Right forelimb (tissue), 1 donor: ENCODE measurements around the gene BMPR1A.

Source experiments
- DNase-seq: peaks from one replicate; pipeline ENCODE4 v3.0.0-alpha.2; 2018

The BMPR1A gene

GRCh38 chr10:86958901-86959736 lies 202.7 kb downstream of the BMPR1A start:
- no peak for DNase-seq

GRCh38 chr10:86959737-86960002 lies 203.3 kb downstream of the BMPR1A start:
- DNase-seq = no peak

GRCh38 chr10:86960003-86960862 lies 203.8 kb downstream of the BMPR1A start:
- DNase-seq = no peak

- no peak for DNase-seq
Observed at GRCh38 chr10:86960863-86961434, 204.5 kb downstream of the BMPR1A start.

GRCh38 chr10:86961481-86962091 lies 205.2 kb downstream of the BMPR1A start:
- DNase-seq = no peak

- DNase-seq = peak; percentile 43
Observed at GRCh38 chr10:86962136-86962980, 205.9 kb downstream of the BMPR1A start.

- DNase-seq = no peak
Observed at GRCh38 chr10:86962981-86963310, 206.5 kb downstream of the BMPR1A start.

GRCh38 chr10:86963341-86963919 lies 207.0 kb downstream of the BMPR1A start:
- DNase-seq = no peak

GRCh38 chr10:86964061-86964846 lies 207.8 kb downstream of the BMPR1A start:
- no peak for DNase-seq

GRCh38 chr10:86964847-86965190 lies 208.4 kb downstream of the BMPR1A start:
- DNase-seq = no peak

GRCh38 chr10:86965986-86966654 lies 209.7 kb downstream of the BMPR1A start:
- DNase-seq = no peak

- DNase-seq = peak; percentile 51
Observed at GRCh38 chr10:86967481-86967941, 211.1 kb downstream of the BMPR1A start.

- peak; percentile 44 for DNase-seq
Observed at GRCh38 chr10:86968271-86968993, 212.0 kb downstream of the BMPR1A start, which contains the start of gene ADIRF. TSS of gene ADIRF (plus strand) at chr10:86968482. CDS start at chr10:86968545, 63 bp downstream.

- no peak for DNase-seq
Observed at GRCh38 chr10:86968994-86969355, 212.6 kb downstream of the BMPR1A start.

GRCh38 chr10:86969421-86970041 lies 213.1 kb downstream of the BMPR1A start:
- peak; percentile 48 for DNase-seq

- peak; percentile 69 for DNase-seq
Observed at GRCh38 chr10:86970162-86970981, 214.0 kb downstream of the BMPR1A start.

- DNase-seq = no peak
Observed at GRCh38 chr10:86970982-86971231, 214.5 kb downstream of the BMPR1A start.

GRCh38 chr10:86971232-86971991 lies 215.0 kb downstream of the BMPR1A start:
- peak; percentile 91 for DNase-seq
